ENCODE results near the gene MPC1L. TPM values are rescaled to one million over a fixed set of nuclear protein-coding genes. Genes with fewer than 3 reads are reported as not detected.

Gene MPC1L
- total and polyA plus RNA-seq, 2 of the 8 experiments (the other 6 are each of a cell fraction or from before 2014, with no cell fraction given), result not detected

- TF ChIP-seq CHD2 (IDR thresholded peaks at IDR 0.05; ENCODE audit: low read length) (no peak), CBX8 (IDR thresholded peaks at IDR 0.05; ENCODE audit: borderline replicate concordance, low read depth, low read length) (no peak), TAF7 (optimal IDR thresholded peaks at IDR 0.05; ENCODE audit: borderline replicate concordance, low read depth, low read length) (no peak), NANOG (IDR thresholded peaks at IDR 0.05; ENCODE audit: insufficient read depth, low read depth, low read length, poor library complexity, severe bottlenecking) (no peak), EP300 (IDR thresholded peaks at IDR 0.05; ENCODE audit: borderline replicate concordance in 1 of 2, low read depth in 2 of 2, low read length in 2 of 2) (no peak)
Observed at GRCh38 chrX:40579141-40579540, 44.1 kb upstream of the MPC1L start (continued).
